Uterus (tissue), 2 donors: ENCODE results near the gene CHAF1B.

Experiments
- CTCF ChIP-seq, 4 experiments: fragments of 200-600 bp in 2 of 4; fragments of 450-650 bp in 2 of 4; sonication (generic) in 2 of 4; IDR thresholded peaks; one replicate each; pipeline ENCODE4 v1.5.1; 2016 to 2019; ENCODE audit warnings: antibody characterized with exemption in 4 of 4, mild to moderate bottlenecking in 2 of 4, moderate library complexity in 1 of 4
- POLR2A ChIP-seq, 2 donors: fragments of 450-650 bp; IDR thresholded peaks; one replicate each; pipeline ENCODE4 v1.6.1; 2016; ENCODE audit warnings: antibody characterized with exemption in 2 of 2, mild to moderate bottlenecking in 1 of 2, moderate library complexity in 1 of 2

- TF ChIP-seq POLR2A (IDR thresholded peaks at IDR 0.05) (no peak), CTCF (IDR thresholded peaks at IDR 0.05) (no peak)
These were observed 48.1 kb upstream of the CHAF1B start for GRCh38 chr21:36337099-36337509.
